A549 (cell line): ENCODE results near the gene MAD1L1. TPM values are rescaled to one million over a fixed set of nuclear protein-coding genes. Genes with fewer than 3 reads are reported as not detected.

ENCODE experiments used
- ATAC-seq, 2 experiments: fragments of 200-7000 bp in 1 of 2; fragments of >200 bp in 1 of 2; cut with Nextera tagmentation in 1 of 2; cut with Tn5 transposase in 1 of 2; 3 replicates each; pipeline versions ENCODE4 v1.8.0 to v1.9.1; 2018 to 2020; ENCODE audit warnings: mild to moderate bottlenecking in 1 of 2, moderate library complexity in 1 of 2
- CTCF ChIA-PET: fragments of 300-600 bp; sonication (Branson Sonifier 250); formaldehyde crosslinking; extraction: SDS; loops from one replicate; lab custom pipeline; 2021; ENCODE audit warnings: antibody characterized with exemption, inconsistent platforms; lab: Yijun Ruan, JAX
- POLR2A ChIA-PET: fragments of 350-600 bp; formaldehyde crosslinking; extraction: SDS; loops from one replicate; lab custom pipeline; 2021; ENCODE audit warnings: antibody characterized with exemption, inconsistent platforms; lab: Yijun Ruan, JAX
- DNase-seq, 2 experiments: peaks; one replicate each; pipeline versions ENCODE4 v3.0.0 to v3.0.0-alpha.2; 2011 to 2016; ENCODE audit warnings: low read depth in 1 of 2, low spot score in 1 of 2
- FAIRE-seq: peaks from 2 replicates; lab custom pipeline; 2011; peaks lifted over from hg19 to GRCh38; lab: Jason Lieb, UNC
- H3K27ac ChIP-seq, 2 experiments: fragments of >200 bp; sonication (Bioruptor Twin); formaldehyde crosslinking; 3 replicates each; pipeline ENCODE4 v1.5.1; 2016 to 2017
- H3K4me1 ChIP-seq: fragments of >200 bp; sonication (Bioruptor Twin); formaldehyde crosslinking; 3 replicates; pipeline ENCODE4 v1.6.1; 2016
- H3K4me2 ChIP-seq: fragments of >200 bp; sonication (Bioruptor Twin); formaldehyde crosslinking; 3 replicates; pipeline ENCODE4 v1.6.1; 2016
- H3K4me3 ChIP-seq: fragments of >200 bp; sonication (Bioruptor Twin); formaldehyde crosslinking; 3 replicates; pipeline ENCODE4 v1.5.1; 2016
- H3K9me3 ChIP-seq: fragments of >200 bp; sonication (Bioruptor Twin); formaldehyde crosslinking; 3 replicates; pipeline ENCODE4 v1.6.1; 2016
- CBX2 ChIP-seq: fragments of 200-600 bp; sonication (generic); IDR thresholded peaks from 2 replicates; pipeline ENCODE4 v1.6.1; 2016; ENCODE audit warnings: low read depth, mild to moderate bottlenecking, borderline replicate concordance
- CEBPB ChIP-seq, 2 experiments: fragments of >200 bp in 1 of 2; sonication (Bioruptor Twin) in 1 of 2; formaldehyde crosslinking in 1 of 2; IDR thresholded peaks; 2 replicates each; pipeline ENCODE4 v1.6.1; 2012 to 2016
- CHD2 ChIP-seq: fragments of 150-350 bp; IDR thresholded peaks from 2 replicates; pipeline ENCODE4 v1.6.1; 2014; ENCODE audit warnings: low read length; ENCODE audit not compliant: partially characterized antibody
- EHF ChIP-seq: fragments of 250-450 bp; sonication (Bioruptor Pico); IDR thresholded peaks from 2 replicates; pipeline ENCODE4 v1.5.0; 2020; ENCODE audit warnings: mild to moderate bottlenecking
- EHMT2 ChIP-seq: fragments of 200-600 bp; sonication (generic); IDR thresholded peaks from 2 replicates; pipeline ENCODE4 v1.6.1; 2016; ENCODE audit warnings: antibody characterized with exemption, low read depth, mild to moderate bottlenecking, moderate library complexity
- ESRRA ChIP-seq: fragments of 150-350 bp; IDR thresholded peaks from 2 replicates; pipeline ENCODE4 v1.6.1; 2014; ENCODE audit warnings: mild to moderate bottlenecking, low read length, borderline replicate concordance
- FOSL2 ChIP-seq, 2 experiments: fragments of 450-650 bp in 1 of 2; fragments of >200 bp in 1 of 2; sonication (Bioruptor Twin) in 1 of 2; formaldehyde crosslinking; IDR thresholded peaks; 2 replicates each; pipeline versions ENCODE4 v1.5.0 to v1.6.1; 2016 to 2020; ENCODE audit warnings: mild to moderate bottlenecking in 1 of 2, moderate library complexity in 1 of 2
- HOXB13 ChIP-seq: fragments of 250-450 bp; sonication (Bioruptor Pico); IDR thresholded peaks from 2 replicates; pipeline ENCODE4 v1.5.0; 2020; ENCODE audit warnings: low read depth, mild to moderate bottlenecking, moderate library complexity
- JUN ChIP-seq, 2 experiments: fragments of >200 bp; sonication (Bioruptor Twin); formaldehyde crosslinking; IDR thresholded peaks; 2 replicates in 1 of 2; 3 replicates in 1 of 2; pipeline ENCODE4 v1.6.1; 2016 to 2017
- MAZ ChIP-seq: fragments of 150-350 bp; IDR thresholded peaks from 2 replicates; pipeline ENCODE4 v1.6.1; 2014; ENCODE audit warnings: antibody characterized with exemption, low read depth, low read length, borderline replicate concordance
- MYC ChIP-seq: IDR thresholded peaks from 2 replicates; pipeline ENCODE4 v1.6.1; 2012; ENCODE audit warnings: mild to moderate bottlenecking, inconsistent platforms, low read length, improper control_type of control experiment, borderline replicate concordance
- NPAS2 ChIP-seq: fragments of 250-450 bp; sonication (Bioruptor Pico); IDR thresholded peaks from 2 replicates; pipeline ENCODE4 v1.8.0; 2022; ENCODE audit warnings: mild to moderate bottlenecking, moderate library complexity, borderline replicate concordance
- PHF8 ChIP-seq: fragments of 200-600 bp; sonication (generic); IDR thresholded peaks from 2 replicates; pipeline ENCODE4 v1.6.1; 2016; ENCODE audit warnings: low read depth, mild to moderate bottlenecking, antibody characterized with exemption, moderate library complexity, borderline replicate concordance
- POLR2AphosphoS2 ChIP-seq: conservative IDR thresholded peaks from 2 replicates; pipeline ENCODE4 v1.6.1; 2012; ENCODE audit warnings: low read length, improper control_type of control experiment, inconsistent platforms
- RAD21 ChIP-seq, 2 experiments: fragments of >200 bp in 1 of 2; sonication (Bioruptor Twin) in 1 of 2; formaldehyde crosslinking in 1 of 2; IDR thresholded peaks in 1 of 2; conservative IDR thresholded peaks in 1 of 2; 2 replicates in 1 of 2; 3 replicates in 1 of 2; pipeline ENCODE4 v1.6.1; 2012 to 2018; ENCODE audit warnings: inconsistent platforms in 1 of 2
- SMC3 ChIP-seq: fragments of >200 bp; sonication (Bioruptor Twin); formaldehyde crosslinking; IDR thresholded peaks from 3 replicates; pipeline ENCODE4 v1.6.1; 2018; ENCODE audit warnings: inconsistent platforms
- TFCP2L1 ChIP-seq: fragments of 250-450 bp; sonication (Bioruptor Pico); IDR thresholded peaks from 2 replicates; pipeline ENCODE4 v1.5.0; 2021; ENCODE audit warnings: mild to moderate bottlenecking
- ZC3H11A ChIP-seq: fragments of 450-650 bp; IDR thresholded peaks from 2 replicates; pipeline ENCODE4 v1.6.1; 2014; ENCODE audit warnings: antibody characterized with exemption, mild to moderate bottlenecking
- WGBS: methylation state at CpG from one replicate; pipeline ENCODE4 v1.1.6; 2017; ENCODE audit errors: missing lambda C conversion rate; 5-methylcytosine and 5-hydroxymethylcytosine counted together
- polyA plus RNA-seq, 4 experiments: library from polyadenylated mRNA; depleted of rRNA in 3 of 4; stranded (reverse); fragments of >200 nt; fragmentation: RNase III in 1 of 4; extraction: RNeasy Plus Mini Kit Qiagen cat#74134 plus additional on column Dnase treatment in 1 of 4; gene quantifications; 2 replicates in 3 of 4; 3 replicates in 1 of 4; pipeline ENCODE4 v1.2.3, GENCODE V29; 2011 to 2017
- TF ChIP-seq, protein P1 (sequence below): fragments of 200-600 bp; sonication (generic); IDR thresholded peaks from 2 replicates; pipeline ENCODE4 v1.6.1; 2016; ENCODE audit warnings: antibody characterized with exemption, mild to moderate bottlenecking, moderate library complexity
- TF ChIP-seq, protein P2 (sequence below): IDR thresholded peaks from 2 replicates; pipeline ENCODE4 v1.6.1; 2012; ENCODE audit warnings: low read depth, borderline replicate concordance
- TF ChIP-seq, protein P3 (sequence below): fragments of >200 bp; sonication (Bioruptor Twin); formaldehyde crosslinking; IDR thresholded peaks from 3 replicates; pipeline ENCODE4 v1.5.1; 2016

Gene MAD1L1
- polyA plus RNA-seq, 2 of the 4 experiments (the other 2 are of a cell fraction): 13.6 to 16.6 TPM

DNA sequence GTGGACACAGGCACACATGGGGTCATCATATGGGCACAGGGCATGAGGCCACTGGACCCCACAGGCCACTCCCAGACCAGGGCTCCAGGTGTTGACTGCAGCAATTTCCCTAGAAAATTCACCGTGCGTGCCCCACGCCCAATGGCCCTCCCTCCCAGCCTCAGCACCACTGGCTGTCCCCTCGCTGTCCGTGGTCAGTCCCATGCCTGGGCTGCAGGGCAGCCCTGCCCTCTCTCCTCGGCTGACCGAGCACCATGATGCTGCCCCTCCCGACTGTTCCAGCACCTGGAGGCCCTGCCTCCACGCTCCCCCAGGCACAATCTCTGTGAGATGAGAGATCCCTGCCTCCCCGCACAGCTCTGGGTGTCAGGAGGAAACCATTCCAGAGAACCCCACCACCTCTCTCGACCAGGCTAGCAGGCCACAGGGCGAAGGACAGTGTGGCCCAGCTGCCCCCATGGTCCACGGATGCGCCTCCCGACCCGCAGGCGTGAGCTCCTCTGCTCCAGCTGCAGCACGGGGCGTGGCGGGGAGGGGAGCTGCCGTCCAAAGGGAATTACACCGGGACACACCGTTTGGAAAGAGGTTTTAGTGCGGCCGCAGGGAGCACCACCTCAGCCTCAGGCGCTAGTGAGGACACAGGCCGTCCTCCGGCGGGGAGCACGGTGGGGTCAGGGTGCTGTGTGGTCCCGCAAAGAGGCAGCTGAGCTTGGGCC is 21.8 kb upstream of the MAD1L1 start:
- Histone ChIP-seq H3K4me1 (peaks cover under 1% of the 10 kb centered on the region; the same call in 2 of the 3 replicates), H3K27ac (no peak overlapping the region), H3K4me3 (no peak overlapping the region), H3K4me2 (no peak overlapping the region), H3K9me3 (no peaks in the 10 kb centered on the region)
- ChIA-PET POLR2A (interaction anchor here (1.0 kb wide), 1 partner anchor 13 kb away, joined by 3 read pairs; the partner anchor contains the start of genes MRM2 and NUDT1), CTCF (interaction anchor here (2.6 kb wide), 1 partner anchor 93 kb away, joined by 11 read pairs; no protein-coding TSS in a partner anchor)
- TF ChIP-seq MAZ (no peak), ESRRA (no peak), SMC3 (no peak), NPAS2 (CRISPR knock-in tag) (no peak), JUN (IDR thresholded peaks at IDR 0.05) (no peak), TFCP2L1 (no peak), CEBPB (IDR thresholded peaks at IDR 0.05) (no peak), ZC3H11A (no peak), MYC (no peak), CBX2 (no peak), CHD2 (no peak), PHF8 (no peak), EHMT2 (no peak), HOXB13 (CRISPR knock-in tag) (no peak), POLR2AphosphoS2 (no peak), EHF (CRISPR knock-in tag) (no peak)
- TF ChIP-seq, protein P1, sequence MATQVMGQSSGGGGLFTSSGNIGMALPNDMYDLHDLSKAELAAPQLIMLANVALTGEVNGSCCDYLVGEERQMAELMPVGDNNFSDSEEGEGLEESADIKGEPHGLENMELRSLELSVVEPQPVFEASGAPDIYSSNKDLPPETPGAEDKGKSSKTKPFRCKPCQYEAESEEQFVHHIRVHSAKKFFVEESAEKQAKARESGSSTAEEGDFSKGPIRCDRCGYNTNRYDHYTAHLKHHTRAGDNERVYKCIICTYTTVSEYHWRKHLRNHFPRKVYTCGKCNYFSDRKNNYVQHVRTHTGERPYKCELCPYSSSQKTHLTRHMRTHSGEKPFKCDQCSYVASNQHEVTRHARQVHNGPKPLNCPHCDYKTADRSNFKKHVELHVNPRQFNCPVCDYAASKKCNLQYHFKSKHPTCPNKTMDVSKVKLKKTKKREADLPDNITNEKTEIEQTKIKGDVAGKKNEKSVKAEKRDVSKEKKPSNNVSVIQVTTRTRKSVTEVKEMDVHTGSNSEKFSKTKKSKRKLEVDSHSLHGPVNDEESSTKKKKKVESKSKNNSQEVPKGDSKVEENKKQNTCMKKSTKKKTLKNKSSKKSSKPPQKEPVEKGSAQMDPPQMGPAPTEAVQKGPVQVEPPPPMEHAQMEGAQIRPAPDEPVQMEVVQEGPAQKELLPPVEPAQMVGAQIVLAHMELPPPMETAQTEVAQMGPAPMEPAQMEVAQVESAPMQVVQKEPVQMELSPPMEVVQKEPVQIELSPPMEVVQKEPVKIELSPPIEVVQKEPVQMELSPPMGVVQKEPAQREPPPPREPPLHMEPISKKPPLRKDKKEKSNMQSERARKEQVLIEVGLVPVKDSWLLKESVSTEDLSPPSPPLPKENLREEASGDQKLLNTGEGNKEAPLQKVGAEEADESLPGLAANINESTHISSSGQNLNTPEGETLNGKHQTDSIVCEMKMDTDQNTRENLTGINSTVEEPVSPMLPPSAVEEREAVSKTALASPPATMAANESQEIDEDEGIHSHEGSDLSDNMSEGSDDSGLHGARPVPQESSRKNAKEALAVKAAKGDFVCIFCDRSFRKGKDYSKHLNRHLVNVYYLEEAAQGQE: no peak
- TF ChIP-seq, protein P2, sequence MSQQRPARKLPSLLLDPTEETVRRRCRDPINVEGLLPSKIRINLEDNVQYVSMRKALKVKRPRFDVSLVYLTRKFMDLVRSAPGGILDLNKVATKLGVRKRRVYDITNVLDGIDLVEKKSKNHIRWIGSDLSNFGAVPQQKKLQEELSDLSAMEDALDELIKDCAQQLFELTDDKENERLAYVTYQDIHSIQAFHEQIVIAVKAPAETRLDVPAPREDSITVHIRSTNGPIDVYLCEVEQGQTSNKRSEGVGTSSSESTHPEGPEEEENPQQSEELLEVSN: no peak
- FAIRE-seq: no peak
- no peak for DNase-seq
- ATAC-seq: no peak
- 93% methylated on average over 24 of the region's 31 CpGs for WGBS

DNA sequence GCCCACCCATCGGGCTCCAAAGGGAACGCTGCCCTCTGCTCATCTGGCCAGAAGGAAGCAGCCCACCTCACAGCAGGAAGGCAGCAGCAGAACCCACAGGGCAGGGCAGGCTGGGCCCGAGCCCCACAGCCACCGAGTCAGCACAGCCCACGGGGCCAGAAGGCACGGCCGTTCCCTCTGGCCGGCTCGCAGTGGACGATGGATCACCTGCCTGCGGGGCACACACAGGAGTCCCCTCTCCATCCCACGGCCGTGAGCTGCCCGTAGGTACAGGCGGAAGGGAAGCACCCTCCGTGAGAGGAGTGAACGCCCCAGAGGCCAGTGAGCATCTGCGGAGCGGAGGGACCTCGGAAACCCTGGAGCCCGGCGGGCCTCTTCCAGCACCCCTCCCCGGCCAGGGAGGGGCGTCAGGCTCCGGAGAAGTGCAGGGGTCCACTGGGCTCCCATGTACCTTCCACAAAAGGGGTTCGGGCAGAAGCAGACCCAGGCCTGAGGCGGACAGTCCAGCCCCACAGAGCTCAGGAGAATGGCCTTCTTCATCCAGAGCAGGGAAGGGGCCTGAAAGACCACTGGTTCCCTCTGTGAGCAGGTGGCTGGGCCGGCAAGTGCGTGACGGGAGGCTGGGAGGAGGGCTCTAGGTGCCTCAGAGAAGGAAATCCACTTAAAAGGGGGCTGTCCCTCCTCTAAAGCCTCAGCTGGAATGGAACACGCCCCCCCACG is 20.9 kb upstream of the MAD1L1 start:
- TF ChIP-seq FOSL2 (IDR thresholded peaks at IDR 0.05): no peak
- TF ChIP-seq FOSL2 (CRISPR knock-in tag; IDR thresholded peaks at IDR 0.05): no peak
- TF ChIP-seq RAD21 (conservative IDR thresholded peaks at IDR 0.05 in 1 of 2, IDR thresholded peaks at IDR 0.05 in 1 of 2): no peak
- TF ChIP-seq, protein P3, sequence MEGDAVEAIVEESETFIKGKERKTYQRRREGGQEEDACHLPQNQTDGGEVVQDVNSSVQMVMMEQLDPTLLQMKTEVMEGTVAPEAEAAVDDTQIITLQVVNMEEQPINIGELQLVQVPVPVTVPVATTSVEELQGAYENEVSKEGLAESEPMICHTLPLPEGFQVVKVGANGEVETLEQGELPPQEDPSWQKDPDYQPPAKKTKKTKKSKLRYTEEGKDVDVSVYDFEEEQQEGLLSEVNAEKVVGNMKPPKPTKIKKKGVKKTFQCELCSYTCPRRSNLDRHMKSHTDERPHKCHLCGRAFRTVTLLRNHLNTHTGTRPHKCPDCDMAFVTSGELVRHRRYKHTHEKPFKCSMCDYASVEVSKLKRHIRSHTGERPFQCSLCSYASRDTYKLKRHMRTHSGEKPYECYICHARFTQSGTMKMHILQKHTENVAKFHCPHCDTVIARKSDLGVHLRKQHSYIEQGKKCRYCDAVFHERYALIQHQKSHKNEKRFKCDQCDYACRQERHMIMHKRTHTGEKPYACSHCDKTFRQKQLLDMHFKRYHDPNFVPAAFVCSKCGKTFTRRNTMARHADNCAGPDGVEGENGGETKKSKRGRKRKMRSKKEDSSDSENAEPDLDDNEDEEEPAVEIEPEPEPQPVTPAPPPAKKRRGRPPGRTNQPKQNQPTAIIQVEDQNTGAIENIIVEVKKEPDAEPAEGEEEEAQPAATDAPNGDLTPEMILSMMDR: no peak
- TF ChIP-seq, all 56 proteins: peak for 0
- Histone ChIP-seq H3K4me3 (no peak overlapping the region), H3K27ac (no peak overlapping the region), H3K9me3 (no peaks in the 10 kb centered on the region), H3K4me1 (peaks cover 10% of the 10 kb centered on the region), H3K4me2 (no peak overlapping the region)
- DNase-seq: no peak
- POLR2A ChIA-PET: no interaction called here
- no peak for ATAC-seq
- CTCF ChIA-PET: interaction anchor here (2.6 kb wide), 1 partner anchor 94 kb away, joined by 11 read pairs; no protein-coding TSS in a partner anchor
- FAIRE-seq: no peak
- 91% methylated on average over 24 of the region's 32 CpGs for WGBS
